OCI-LY1 (cell line): ENCODE measurements around the gene S100A4.

Source experiments
- H2AFZ ChIP-seq: fragments of 200-600 bp; sonication (generic), shearing (Covaris generic); 2 replicates; pipeline ENCODE4 v1.6.0; 2014; ENCODE audit warnings: antibody characterized with exemption, mild to moderate bottlenecking, low read length
- H3F3A ChIP-seq: fragments of 200-600 bp; sonication (generic), shearing (Covaris generic); 2 replicates; pipeline ENCODE4 v1.6.0; 2014; ENCODE audit warnings: mild to moderate bottlenecking, antibody characterized with exemption, low read length, moderate library complexity; ENCODE audit not compliant: insufficient read depth
- H3K27ac ChIP-seq: fragments of 200-600 bp; sonication (generic); 2 replicates; pipeline ENCODE4 v1.5.1; 2014; ENCODE audit warnings: low read length, mixed run types, mild to moderate bottlenecking, low read depth; ENCODE audit not compliant: poor library complexity, severe bottlenecking
- H3K27me3 ChIP-seq: fragments of 200-600 bp; sonication (generic); 2 replicates; pipeline ENCODE4 v1.6.0; 2014; ENCODE audit warnings: antibody characterized with exemption, mild to moderate bottlenecking, low read length, moderate library complexity; ENCODE audit not compliant: insufficient read depth
- H3K36me3 ChIP-seq: fragments of 200-600 bp; sonication (generic); 2 replicates; pipeline ENCODE4 v1.6.1; 2014; ENCODE audit warnings: mild to moderate bottlenecking, antibody characterized with exemption, low read length, moderate library complexity, mixed read lengths; ENCODE audit not compliant: insufficient read depth
- H3K4me1 ChIP-seq: fragments of 200-600 bp; sonication (generic); 2 replicates; pipeline ENCODE4 v1.5.1; 2014; ENCODE audit warnings: mild to moderate bottlenecking, low read length, moderate library complexity; ENCODE audit not compliant: insufficient read depth, severe bottlenecking
- H3K4me2 ChIP-seq: fragments of 200-600 bp; sonication (generic), shearing (Covaris generic); 2 replicates; pipeline ENCODE4 v1.6.1; 2014; ENCODE audit warnings: low read length
- H3K4me3 ChIP-seq: fragments of 200-600 bp; sonication (generic); 2 replicates; pipeline ENCODE4 v1.5.1; 2014; ENCODE audit warnings: low read length, low read depth, mild to moderate bottlenecking, mixed read lengths; ENCODE audit not compliant: poor library complexity, severe bottlenecking
- H3K79me2 ChIP-seq: fragments of 200-600 bp; shearing (Covaris generic); 2 replicates; pipeline ENCODE4 v1.6.1; 2016; ENCODE audit warnings: mixed run types, low read length, mixed read lengths; ENCODE audit not compliant: insufficient read depth
- H3K9ac ChIP-seq: fragments of 200-600 bp; sonication (generic), shearing (Covaris generic); 2 replicates; pipeline ENCODE4 v1.6.1; 2014; ENCODE audit warnings: mild to moderate bottlenecking, low read length, mixed read lengths
- H3K9me2 ChIP-seq: fragments of 200-600 bp; sonication (generic), shearing (Covaris generic); 2 replicates; pipeline ENCODE4 v1.6.1; 2014; ENCODE audit warnings: low read depth, mild to moderate bottlenecking, low read length, mixed read lengths
- H3K9me3 ChIP-seq: fragments of 200-600 bp; shearing (Covaris generic); 2 replicates; pipeline ENCODE4 v1.6.1; 2014; ENCODE audit warnings: low read length, mixed read lengths
- H4K20me1 ChIP-seq: fragments of 200-600 bp; sonication (generic), shearing (Covaris generic); 2 replicates; pipeline ENCODE4 v1.6.0; 2016; ENCODE audit warnings: mild to moderate bottlenecking, low read length; ENCODE audit not compliant: insufficient read depth
- CTCF ChIP-seq: fragments of 200-600 bp; sonication (generic), shearing (Covaris generic); IDR thresholded peaks from 2 replicates; pipeline ENCODE4 v1.5.1; 2017; ENCODE audit warnings: mild to moderate bottlenecking, antibody characterized with exemption, low read length, moderate library complexity, mixed read lengths
- EZH2 ChIP-seq: fragments of 200-600 bp; sonication (generic), shearing (Covaris generic); IDR thresholded peaks from 2 replicates; pipeline ENCODE4 v1.8.0; 2017; ENCODE audit warnings: borderline replicate concordance, mixed run types, mild to moderate bottlenecking, antibody characterized with exemption, low read length, moderate library complexity, mixed read lengths

S100A4 gene

GRCh38 chr1:153498746-153499145 is 46.9 kb downstream of the S100A4 start:
- H3K4me1 ChIP-seq: no peaks in the 10 kb centered on the region
- H2AFZ ChIP-seq: no peak overlapping the region
- H3K27ac ChIP-seq: no peak overlapping the region
- no peaks in the 10 kb centered on the region for H3K27me3 ChIP-seq
- H4K20me1 ChIP-seq: no peaks in the 10 kb centered on the region
- no peaks in the 10 kb centered on the region for H3K9me3 ChIP-seq
- H3K9ac ChIP-seq: no peak overlapping the region
- no peak overlapping the region for H3K4me3 ChIP-seq
- H3K4me2 ChIP-seq: no peak overlapping the region
- no peaks in the 10 kb centered on the region for H3K9me2 ChIP-seq
- no peak for TF ChIP-seq CTCF
- TF ChIP-seq EZH2: no peak
- H3K36me3 ChIP-seq: no peaks in the 10 kb centered on the region
- H3F3A ChIP-seq: no peaks in the 10 kb centered on the region
- H3K79me2 ChIP-seq: no peaks in the 10 kb centered on the region

- TF ChIP-seq EZH2: no peak
- no peak for TF ChIP-seq CTCF
- no peaks in the 10 kb centered on the region for H3K36me3 ChIP-seq
- no peak overlapping the region for H3K9ac ChIP-seq
- H2AFZ ChIP-seq: no peak overlapping the region
- no peak overlapping the region for H3K27ac ChIP-seq
- no peaks in the 10 kb centered on the region for H3K9me2 ChIP-seq
- no peaks in the 10 kb centered on the region for H3K27me3 ChIP-seq
- no peaks in the 10 kb centered on the region for H4K20me1 ChIP-seq
- no peaks in the 10 kb centered on the region for H3F3A ChIP-seq
- H3K4me2 ChIP-seq: no peak overlapping the region
- H3K9me3 ChIP-seq: no peaks in the 10 kb centered on the region
- no peaks in the 10 kb centered on the region for H3K79me2 ChIP-seq
- H3K4me3 ChIP-seq: no peak overlapping the region
- no peaks in the 10 kb centered on the region for H3K4me1 ChIP-seq
Observed at GRCh38 chr1:153495536-153495935, 50.1 kb downstream of the S100A4 start.

- no peaks in the 10 kb centered on the region for H3K36me3 ChIP-seq
- no peaks in the 10 kb centered on the region for H3F3A ChIP-seq
- TF ChIP-seq CTCF (peak; percentile 94), EZH2 (no peak)
- no peak overlapping the region for H3K9ac ChIP-seq
- H3K4me1 ChIP-seq: no peaks in the 10 kb centered on the region
- no peaks in the 10 kb centered on the region for H3K79me2 ChIP-seq
- H3K4me2 ChIP-seq: no peak overlapping the region
- H2AFZ ChIP-seq: no peak overlapping the region
- H3K9me3 ChIP-seq: no peaks in the 10 kb centered on the region
- no peaks in the 10 kb centered on the region for H4K20me1 ChIP-seq
- H3K27ac ChIP-seq: no peak overlapping the region
- H3K9me2 ChIP-seq: no peaks in the 10 kb centered on the region
- no peaks in the 10 kb centered on the region for H3K27me3 ChIP-seq
- H3K4me3 ChIP-seq: no peak overlapping the region
Observed at GRCh38 chr1:153494976-153495535, 50.5 kb downstream of the S100A4 start.
